Adipocyte (in vitro differentiated cells): ENCODE results near the gene C10orf90.
A peak's percentile ranks its signal among the peaks of the same experiment; 100 is the strongest.

Experiments
- DNase-seq: peaks from one replicate; pipeline ENCODE4 v3.0.0-alpha.2; 2015; ENCODE audit warnings: low read depth
- H3K27me3 ChIP-seq: replicated peaks from 2 replicates; pipeline ENCODE4 v1.7.0; 2013; ENCODE audit warnings: mild to moderate bottlenecking, low read length, moderate library complexity; ENCODE audit not compliant: control insufficient read depth, insufficient read depth
- H3K36me3 ChIP-seq: 2 replicates; pipeline ENCODE4 v1.7.0; 2013; ENCODE audit warnings: low read length, mild to moderate bottlenecking, moderate library complexity; ENCODE audit not compliant: control insufficient read depth, insufficient read depth, severe bottlenecking
- H3K4me1 ChIP-seq: 2 replicates; pipeline ENCODE4 v1.7.0; 2013; ENCODE audit warnings: mild to moderate bottlenecking, low read length, moderate library complexity; ENCODE audit not compliant: control insufficient read depth, insufficient read depth
- H3K4me3 ChIP-seq: 2 replicates; pipeline ENCODE4 v1.7.0; 2013; ENCODE audit warnings: mild to moderate bottlenecking, low read length, moderate library complexity
- H3K9ac ChIP-seq: 2 replicates; pipeline ENCODE4 v1.7.0; 2013; ENCODE audit warnings: mild to moderate bottlenecking, low read length, moderate library complexity
- H3K9me3 ChIP-seq: 2 replicates; pipeline ENCODE4 v1.7.0; 2013; ENCODE audit warnings: mild to moderate bottlenecking, low read length, moderate library complexity; ENCODE audit not compliant: control insufficient read depth

C10orf90 gene

GRCh38 chr10:126536148-126536547, 134.3 kb downstream of the C10orf90 start:
- H3K27me3 ChIP-seq: peaks cover 10% of the 10 kb centered on the region
- DNase-seq: peak; percentile 29

GRCh38 chr10:126533644-126534043, 136.8 kb downstream of the C10orf90 start:
- Histone ChIP-seq H3K4me1 (no peaks in the 10 kb centered on the region), H3K9me3 (no peaks in the 10 kb centered on the region), H3K36me3 (no peaks in the 10 kb centered on the region), H3K9ac (no peak overlapping the region), H3K27me3 (peaks cover 10% of the 10 kb centered on the region), H3K4me3 (no peak overlapping the region)
- no peak for DNase-seq

More at GRCh38 chr10:126536148-126536547, 134.3 kb downstream of the C10orf90 start:
- Histone ChIP-seq H3K4me3 (no peak overlapping the region), H3K9me3 (no peaks in the 10 kb centered on the region), H3K4me1 (no peaks in the 10 kb centered on the region), H3K9ac (no peak overlapping the region), H3K36me3 (no peaks in the 10 kb centered on the region)

DNA sequence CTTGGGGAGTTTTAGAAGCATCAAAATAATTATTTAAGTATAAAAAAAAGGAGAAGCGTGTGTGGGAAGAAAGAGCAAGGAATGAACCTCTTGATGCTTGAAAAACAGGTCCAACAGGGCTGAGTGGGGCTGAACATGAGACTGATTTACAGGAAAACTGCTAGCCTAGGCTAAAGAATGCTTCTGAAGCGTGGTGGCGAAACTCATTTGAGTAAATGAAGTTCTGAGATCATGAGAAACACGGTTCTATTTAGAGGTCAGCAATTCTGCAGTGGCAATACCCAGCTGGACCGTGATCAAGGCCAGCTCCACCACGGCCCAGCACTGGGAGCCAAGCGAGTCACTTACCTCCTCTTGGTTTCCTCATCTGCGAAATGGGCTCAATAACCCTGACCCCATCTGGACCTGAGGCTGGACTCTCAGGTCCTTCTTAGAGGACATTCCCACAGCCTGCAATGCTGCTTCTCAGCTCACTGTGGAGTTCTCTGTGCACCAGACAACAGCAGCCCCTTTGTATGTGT, 142.1 kb downstream of the C10orf90 start:
- no peak overlapping the region for H3K4me3 ChIP-seq
- no peaks in the 10 kb centered on the region for H3K9me3 ChIP-seq
- no peak overlapping the region for H3K9ac ChIP-seq
- DNase-seq: no peak
- peaks cover 16% of the 10 kb centered on the region for H3K27me3 ChIP-seq
- H3K4me1 ChIP-seq: no peaks in the 10 kb centered on the region
- H3K36me3 ChIP-seq: no peaks in the 10 kb centered on the region

DNA sequence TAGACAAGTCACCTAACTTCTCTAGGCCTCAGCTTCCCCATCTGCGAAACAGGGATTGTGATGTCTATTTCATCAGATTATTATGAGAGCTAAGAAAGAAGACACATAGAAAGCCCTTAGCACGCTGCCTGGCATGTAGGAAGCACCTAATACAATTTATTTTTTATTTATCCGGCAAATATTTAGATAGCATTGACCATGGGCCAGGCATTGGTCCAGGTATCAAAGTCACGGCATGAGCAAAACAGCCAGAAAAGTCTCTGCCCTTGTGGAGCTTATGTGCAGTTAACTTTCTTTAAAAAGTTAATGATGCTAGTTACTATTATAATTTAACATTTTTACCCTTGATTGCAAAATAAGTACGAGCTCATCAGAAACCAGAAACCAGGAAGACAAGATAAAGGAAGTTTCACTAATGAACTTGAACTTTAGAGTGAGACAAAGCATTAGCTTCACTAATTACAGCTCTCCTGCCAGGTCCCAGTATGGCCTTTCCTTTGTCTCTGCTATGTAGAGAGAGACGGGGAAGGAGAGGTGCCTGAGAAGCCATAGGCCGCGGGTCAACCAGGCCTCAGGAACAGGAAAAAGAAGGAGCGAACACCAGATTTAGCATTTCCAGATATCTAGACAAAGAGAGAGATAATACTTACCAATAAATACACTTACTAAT, 142.7 kb downstream of the C10orf90 start:
- no peaks in the 10 kb centered on the region for H3K4me1 ChIP-seq
- no peak overlapping the region for H3K9ac ChIP-seq
- H3K27me3 ChIP-seq: peaks cover 18% of the 10 kb centered on the region
- no peaks in the 10 kb centered on the region for H3K9me3 ChIP-seq
- DNase-seq: no peak
- no peak overlapping the region for H3K4me3 ChIP-seq
- no peaks in the 10 kb centered on the region for H3K36me3 ChIP-seq

DNA sequence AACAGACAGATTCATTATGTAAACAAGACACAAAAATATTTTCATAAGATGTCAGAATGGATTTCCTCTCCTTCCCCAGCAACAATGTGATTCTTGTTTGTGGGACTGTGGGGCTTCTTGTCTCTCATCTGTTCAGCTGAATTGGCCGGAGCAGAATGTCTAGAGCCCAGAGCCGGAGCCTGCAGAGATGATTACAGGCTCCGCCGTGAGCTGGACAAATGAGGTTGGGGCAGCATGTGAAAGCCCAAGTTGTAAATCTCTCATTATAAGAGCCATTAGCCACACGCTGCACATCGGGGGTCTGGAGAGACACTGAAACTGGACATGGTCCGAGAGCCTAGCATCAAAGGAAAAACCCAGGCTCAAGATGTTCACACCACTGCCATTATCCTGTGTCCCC, 145.2 kb downstream of the C10orf90 start:
- Histone ChIP-seq H3K36me3 (no peaks in the 10 kb centered on the region), H3K9ac (no peak overlapping the region), H3K4me3 (no peak overlapping the region), H3K27me3 (peaks cover 23% of the 10 kb centered on the region), H3K4me1 (no peaks in the 10 kb centered on the region), H3K9me3 (no peaks in the 10 kb centered on the region)
- DNase-seq: no peak

GRCh38 chr10:126524526-126524925, 146.0 kb downstream of the C10orf90 start:
- DNase-seq: no peak

DNA sequence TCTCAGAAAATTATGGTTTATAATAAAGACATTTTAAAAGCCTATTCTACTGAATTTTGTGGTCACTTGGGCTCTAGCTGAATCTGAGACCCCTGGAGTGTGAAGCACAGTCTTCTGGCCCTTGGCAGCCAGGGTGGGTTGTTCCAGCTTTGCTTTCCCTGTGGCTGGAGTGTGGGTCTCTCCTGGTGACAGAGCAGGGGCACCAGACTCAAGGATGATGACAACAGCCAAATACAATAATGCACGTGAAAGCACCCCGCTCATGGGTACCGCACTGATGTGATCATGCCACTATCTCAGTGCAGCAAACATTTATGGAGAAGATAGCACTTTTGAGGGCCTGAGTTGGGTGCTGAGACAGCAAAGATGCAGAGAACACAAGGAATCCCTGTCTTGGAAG, 147.4 kb downstream of the C10orf90 start:
- H3K9me3 ChIP-seq: no peaks in the 10 kb centered on the region
- no peak overlapping the region for H3K9ac ChIP-seq
- H3K4me1 ChIP-seq: no peaks in the 10 kb centered on the region
- H3K36me3 ChIP-seq: no peaks in the 10 kb centered on the region
- no peak for DNase-seq
- H3K27me3 ChIP-seq: peaks cover 23% of the 10 kb centered on the region
- no peak overlapping the region for H3K4me3 ChIP-seq

More at GRCh38 chr10:126524526-126524925, 146.0 kb downstream of the C10orf90 start:
- Histone ChIP-seq H3K27me3 (peaks cover 23% of the 10 kb centered on the region), H3K36me3 (no peaks in the 10 kb centered on the region), H3K9ac (no peak overlapping the region), H3K4me1 (no peaks in the 10 kb centered on the region), H3K9me3 (no peaks in the 10 kb centered on the region), H3K4me3 (no peak overlapping the region)

DNA sequence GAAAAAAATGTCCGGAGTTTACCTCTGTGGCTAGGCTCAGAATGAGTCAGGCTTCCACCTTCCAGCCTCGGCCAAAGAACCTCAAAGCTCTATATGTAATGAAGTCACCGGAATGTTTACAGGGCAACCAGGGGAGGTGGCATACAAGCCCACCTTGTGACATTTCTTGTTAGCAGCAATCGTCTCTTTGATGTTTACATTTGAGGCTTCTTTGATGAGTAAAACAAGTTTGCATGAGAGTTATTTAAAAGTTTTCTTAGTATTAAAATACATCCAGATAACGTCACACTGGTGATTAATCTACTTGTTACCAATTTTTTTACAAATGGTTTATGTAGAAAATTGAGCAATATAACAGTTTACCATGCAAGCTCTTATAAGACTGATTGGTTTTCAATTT, 149.1 kb downstream of the C10orf90 start:
- Histone ChIP-seq H3K27me3 (peaks cover 23% of the 10 kb centered on the region), H3K9me3 (no peaks in the 10 kb centered on the region), H3K4me3 (no peak overlapping the region), H3K36me3 (no peaks in the 10 kb centered on the region), H3K9ac (no peak overlapping the region), H3K4me1 (no peaks in the 10 kb centered on the region)
- no peak for DNase-seq

DNA sequence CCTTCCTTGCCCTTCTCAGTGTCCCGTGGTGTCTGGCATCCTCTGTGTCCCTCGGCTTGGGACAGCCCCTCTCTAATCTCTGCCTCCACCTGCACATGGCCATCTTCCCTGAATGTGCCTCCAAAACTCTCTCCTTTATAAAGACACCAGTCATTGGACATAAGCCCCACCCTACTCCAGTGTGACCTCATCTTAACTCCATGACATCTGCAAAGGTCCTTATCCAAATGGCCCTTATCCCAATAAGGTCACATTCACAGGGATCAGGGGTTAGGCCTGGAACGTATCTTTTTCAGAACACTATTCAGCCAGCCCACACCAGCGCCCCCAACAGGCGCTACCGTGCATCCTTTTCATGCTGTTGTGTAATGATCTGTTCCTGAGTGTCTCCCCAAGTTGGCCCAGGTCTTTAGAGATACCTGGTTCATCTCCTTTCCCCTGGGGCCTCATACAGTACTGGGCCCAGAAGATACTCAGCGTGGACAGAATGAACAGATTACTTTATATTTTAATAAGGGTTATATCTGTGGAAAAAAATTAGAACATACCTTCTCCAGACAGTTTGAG, 149.7 kb downstream of the C10orf90 start:
- Histone ChIP-seq H3K36me3 (no peaks in the 10 kb centered on the region), H3K27me3 (peaks cover 23% of the 10 kb centered on the region), H3K4me3 (no peak overlapping the region), H3K4me1 (no peaks in the 10 kb centered on the region), H3K9ac (no peak overlapping the region), H3K9me3 (no peaks in the 10 kb centered on the region)
- DNase-seq: no peak

DNA sequence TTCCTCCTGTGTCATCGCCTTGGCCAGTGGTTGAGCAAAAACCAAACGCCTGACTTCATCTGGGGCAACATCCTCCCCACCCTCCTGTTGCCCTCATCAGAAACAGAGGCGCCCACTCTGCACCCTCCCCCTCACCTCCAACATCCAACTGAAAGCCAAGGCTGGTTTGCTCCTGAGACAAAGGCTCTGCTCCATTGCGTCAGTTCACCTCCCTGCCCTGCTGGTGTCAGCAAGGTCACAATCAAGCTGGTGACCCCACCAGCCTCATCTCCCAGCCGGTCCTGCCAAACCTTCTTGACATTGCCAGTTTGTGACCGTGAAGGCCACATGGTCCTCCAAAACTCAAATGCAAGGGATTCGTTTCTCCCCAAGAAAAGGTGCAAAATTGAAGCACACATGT, 150.5 kb downstream of the C10orf90 start:
- no peaks in the 10 kb centered on the region for H3K9me3 ChIP-seq
- DNase-seq: no peak
- H3K4me3 ChIP-seq: no peak overlapping the region
- H3K27me3 ChIP-seq: peaks cover 15% of the 10 kb centered on the region
- no peaks in the 10 kb centered on the region for H3K4me1 ChIP-seq
- H3K36me3 ChIP-seq: no peaks in the 10 kb centered on the region
- H3K9ac ChIP-seq: no peak overlapping the region

GRCh38 chr10:126519185-126519584, 151.3 kb downstream of the C10orf90 start:
- DNase-seq: no peak
- Histone ChIP-seq H3K36me3 (no peaks in the 10 kb centered on the region), H3K27me3 (peaks cover 9% of the 10 kb centered on the region), H3K9me3 (no peaks in the 10 kb centered on the region), H3K4me3 (no peak overlapping the region), H3K4me1 (no peaks in the 10 kb centered on the region), H3K9ac (no peak overlapping the region)
